Measurements from ENCODE around the gene KCNQ1.

Gene KCNQ1

GRCh38 chr11:2415601-2416380 lies 29.0 kb upstream of the KCNQ1 start:
- intact Hi-C loops (cut with micrococcal nuclease), result no loop called here
- H3K4me1 Mint-ChIP-seq (ENCODE audit: low read depth), result no peaks in the 10 kb centered on the region
- no peaks in the 10 kb centered on the region for H3K9me3 Mint-ChIP-seq
- no peak overlapping the region for H3K4me3 Mint-ChIP-seq
- H3K27ac Mint-ChIP-seq, result no peak overlapping the region
- H3K36me3 Mint-ChIP-seq (ENCODE audit: low read depth), result no peaks in the 10 kb centered on the region
- peaks cover 32% of the 10 kb centered on the region for H3K27me3 Mint-ChIP-seq

- Mint-ChIP-seq H3K27ac (no peak overlapping the region), H3K9me3 (no peaks in the 10 kb centered on the region), H3K27me3 (peaks cover 37% of the 10 kb centered on the region), H3K4me1 (ENCODE audit: low read depth) (no peaks in the 10 kb centered on the region), H3K36me3 (ENCODE audit: low read depth) (no peaks in the 10 kb centered on the region), H3K4me3 (no peak overlapping the region)
- intact Hi-C loops (cut with micrococcal nuclease), result no loop called here
Observed at GRCh38 chr11:2416765-2417164, 28.0 kb upstream of the KCNQ1 start.

- H3K27ac Mint-ChIP-seq, result no peak overlapping the region
- H3K4me1 Mint-ChIP-seq (ENCODE audit: low read depth), result no peaks in the 10 kb centered on the region
- no peaks in the 10 kb centered on the region for H3K9me3 Mint-ChIP-seq
- intact Hi-C loops (cut with micrococcal nuclease), result loop anchor here (2.0 kb wide), 1 partner anchor 221 kb away; no protein-coding TSS in a partner anchor
- H3K36me3 Mint-ChIP-seq (ENCODE audit: low read depth), result no peaks in the 10 kb centered on the region
- peaks cover 36% of the 10 kb centered on the region for H3K27me3 Mint-ChIP-seq
- no peak overlapping the region for H3K4me3 Mint-ChIP-seq
Observed at GRCh38 chr11:2417856-2418692, 26.7 kb upstream of the KCNQ1 start.

- Mint-ChIP-seq H3K27ac (no peak overlapping the region), H3K9me3 (no peaks in the 10 kb centered on the region), H3K36me3 (ENCODE audit: low read depth) (no peaks in the 10 kb centered on the region), H3K4me3 (no peak overlapping the region), H3K4me1 (ENCODE audit: low read depth) (no peaks in the 10 kb centered on the region), H3K27me3 (peaks cover 41% of the 10 kb centered on the region)
- intact Hi-C loops (cut with micrococcal nuclease), result loop anchor here (1.0 to 2.0 kb wide), 2 partner anchors 114 to 222 kb away; no protein-coding TSS in a partner anchor
Observed at GRCh38 chr11:2418693-2419360, 26.0 kb upstream of the KCNQ1 start.

GRCh38 chr11:2419638-2420501 lies 24.9 kb upstream of the KCNQ1 start:
- H3K4me1 Mint-ChIP-seq (ENCODE audit: low read depth), result no peaks in the 10 kb centered on the region
- H3K36me3 Mint-ChIP-seq (ENCODE audit: low read depth), result no peaks in the 10 kb centered on the region
- intact Hi-C loops (cut with micrococcal nuclease), result loop anchor here (1.0 to 2.0 kb wide), 3 partner anchors 115 to 233 kb away; no protein-coding TSS in a partner anchor
- no peaks in the 10 kb centered on the region for H3K9me3 Mint-ChIP-seq
- H3K4me3 Mint-ChIP-seq, result no peak overlapping the region
- H3K27ac Mint-ChIP-seq, result no peak overlapping the region
- peaks cover 47% of the 10 kb centered on the region for H3K27me3 Mint-ChIP-seq

GRCh38 chr11:2420502-2421225 lies 24.1 kb upstream of the KCNQ1 start:
- no peak overlapping the region for H3K4me3 Mint-ChIP-seq
- H3K27me3 Mint-ChIP-seq, result peaks cover 42% of the 10 kb centered on the region
- H3K27ac Mint-ChIP-seq, result no peak overlapping the region
- H3K9me3 Mint-ChIP-seq, result no peaks in the 10 kb centered on the region
- intact Hi-C loops (cut with micrococcal nuclease), result loop anchor here (2.0 kb wide), 1 partner anchor 234 kb away; no protein-coding TSS in a partner anchor
- H3K4me1 Mint-ChIP-seq (ENCODE audit: low read depth), result no peaks in the 10 kb centered on the region
- H3K36me3 Mint-ChIP-seq (ENCODE audit: low read depth), result no peaks in the 10 kb centered on the region

GRCh38 chr11:2421226-2421994 lies 23.4 kb upstream of the KCNQ1 start:
- H3K27me3 Mint-ChIP-seq, result peaks cover 35% of the 10 kb centered on the region
- H3K9me3 Mint-ChIP-seq, result no peaks in the 10 kb centered on the region
- H3K27ac Mint-ChIP-seq, result no peak overlapping the region
- no peak overlapping the region for H3K4me3 Mint-ChIP-seq
- intact Hi-C loops (cut with micrococcal nuclease), result loop anchor here (2.0 kb wide), 1 partner anchor 235 kb away; no protein-coding TSS in a partner anchor
- no peaks in the 10 kb centered on the region for H3K4me1 Mint-ChIP-seq (ENCODE audit: low read depth)
- no peaks in the 10 kb centered on the region for H3K36me3 Mint-ChIP-seq (ENCODE audit: low read depth)

GRCh38 chr11:2421996-2422395 lies 22.8 kb upstream of the KCNQ1 start:
- intact Hi-C loops (cut with micrococcal nuclease), result loop anchor here (2.0 kb wide), 1 partner anchor 235 kb away; no protein-coding TSS in a partner anchor
- H3K9me3 Mint-ChIP-seq, result no peaks in the 10 kb centered on the region
- H3K36me3 Mint-ChIP-seq (ENCODE audit: low read depth), result no peaks in the 10 kb centered on the region
- H3K4me3 Mint-ChIP-seq, result no peak overlapping the region
- H3K27ac Mint-ChIP-seq, result no peak overlapping the region
- no peaks in the 10 kb centered on the region for H3K4me1 Mint-ChIP-seq (ENCODE audit: low read depth)
- peaks cover 34% of the 10 kb centered on the region for H3K27me3 Mint-ChIP-seq

- intact Hi-C loops (cut with micrococcal nuclease), result no loop called here
Observed at GRCh38 chr11:2422461-2423156, 22.2 kb upstream of the KCNQ1 start.

GRCh38 chr11:2423157-2424025 lies 21.4 kb upstream of the KCNQ1 start:
- H3K9me3 Mint-ChIP-seq, result no peaks in the 10 kb centered on the region
- H3K27ac Mint-ChIP-seq, result no peak overlapping the region
- H3K27me3 Mint-ChIP-seq, result peaks cover 39% of the 10 kb centered on the region
- H3K36me3 Mint-ChIP-seq (ENCODE audit: low read depth), result no peaks in the 10 kb centered on the region
- intact Hi-C loops (cut with micrococcal nuclease), result no loop called here
- H3K4me3 Mint-ChIP-seq, result no peak overlapping the region
- H3K4me1 Mint-ChIP-seq (ENCODE audit: low read depth), result no peaks in the 10 kb centered on the region

More at GRCh38 chr11:2422461-2423156, 22.2 kb upstream of the KCNQ1 start:
- Mint-ChIP-seq H3K9me3 (no peaks in the 10 kb centered on the region), H3K36me3 (ENCODE audit: low read depth) (no peaks in the 10 kb centered on the region), H3K27me3 (peaks cover 39% of the 10 kb centered on the region), H3K27ac (no peak overlapping the region), H3K4me1 (ENCODE audit: low read depth) (no peaks in the 10 kb centered on the region), H3K4me3 (no peak overlapping the region)
